Skin of body (tissue), 2 donors: ENCODE measurements around the gene EPHB2. TPM values are rescaled to one million over a fixed set of nuclear protein-coding genes. Genes with fewer than 3 reads are reported as not detected.

Experiments used
- DNase-seq: peaks from one replicate; lab custom pipeline; 2025; lab: John Stamatoyannopoulos, UW
- total RNA-seq: library from RNA; depleted of rRNA; stranded (reverse); fragments of >200 nt; gene quantifications from one replicate; pipeline ENCODE4 v1.2.3, GENCODE V29; 2014

EPHB2 gene
- total RNA-seq, 1 donor from 2014 or later: 13.6 TPM

DNA sequence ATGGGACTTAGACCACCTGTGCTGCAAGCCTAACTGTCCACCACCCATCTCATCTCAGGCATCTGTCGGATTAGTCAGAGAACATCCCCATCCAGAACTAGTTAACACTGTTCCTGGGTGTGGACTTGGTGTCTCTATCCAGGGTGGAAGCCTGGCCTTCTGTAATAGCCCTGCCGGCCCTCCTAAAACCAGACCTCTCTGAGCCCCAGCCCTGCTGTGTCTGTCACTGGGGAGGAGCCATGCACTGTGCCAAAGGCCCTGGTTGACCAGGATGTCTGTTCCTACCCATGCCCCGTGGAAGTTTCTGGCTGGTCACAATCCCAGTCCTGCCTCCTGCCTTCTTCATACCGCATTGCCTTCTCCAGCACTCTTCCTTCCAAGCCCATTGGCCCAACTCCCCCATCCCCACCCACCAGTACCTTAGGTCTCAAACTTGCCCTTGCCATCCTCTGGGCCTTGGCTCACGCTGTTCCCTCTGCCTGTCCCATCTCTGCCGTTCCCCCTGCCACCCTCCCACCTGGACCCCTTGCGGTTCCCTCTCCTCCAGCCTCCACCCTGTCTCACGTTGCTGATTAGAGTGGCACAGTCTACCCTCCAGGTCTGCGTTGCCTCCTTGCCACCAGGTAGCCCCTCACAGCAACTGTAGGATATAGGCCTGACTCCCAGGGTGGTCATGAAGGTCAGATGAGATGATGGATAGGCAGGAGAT is 105.6 kb downstream of the EPHB2 start:
- DNase-seq: no peak

DNA sequence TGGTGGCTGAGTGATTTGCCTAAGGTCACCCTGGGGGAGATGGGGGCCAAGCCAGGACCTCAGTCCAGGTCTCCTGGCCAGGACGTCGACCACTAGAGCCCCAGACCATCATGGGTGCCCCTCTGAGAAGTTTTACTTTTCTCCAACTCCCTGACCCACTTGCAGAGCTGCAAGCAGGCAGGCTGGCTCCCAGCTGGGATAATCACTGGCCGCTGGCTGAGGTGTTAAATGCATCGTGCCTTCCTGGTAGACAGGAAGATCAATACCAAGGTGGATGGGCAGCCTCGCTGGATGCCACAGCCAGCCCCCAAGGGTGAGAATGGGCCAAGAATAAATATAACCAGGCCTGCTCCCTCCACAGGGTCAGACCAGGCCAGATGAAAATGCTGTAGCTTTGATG is 106.2 kb downstream of the EPHB2 start:
- no peak for DNase-seq

DNA sequence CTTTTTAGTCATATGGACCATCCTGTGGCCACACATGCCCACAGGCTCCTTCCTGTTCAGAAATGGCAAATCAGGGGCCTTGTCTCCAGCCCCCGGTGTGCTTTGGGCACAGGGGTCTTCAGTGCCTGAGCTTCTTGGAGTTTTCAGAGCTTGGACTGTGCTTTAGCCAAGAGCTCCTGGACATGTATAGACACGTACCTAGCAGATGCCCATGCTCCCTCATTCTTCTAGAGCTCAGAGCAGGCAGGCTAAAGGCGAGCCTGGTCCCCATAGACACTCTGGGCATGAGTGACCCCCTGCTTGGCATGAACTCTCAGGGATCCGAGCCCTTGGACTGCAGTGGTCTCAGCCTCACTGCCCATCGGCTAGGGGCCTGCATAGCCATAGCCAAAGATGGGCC is 106.8 kb downstream of the EPHB2 start:
- DNase-seq: no peak

DNA sequence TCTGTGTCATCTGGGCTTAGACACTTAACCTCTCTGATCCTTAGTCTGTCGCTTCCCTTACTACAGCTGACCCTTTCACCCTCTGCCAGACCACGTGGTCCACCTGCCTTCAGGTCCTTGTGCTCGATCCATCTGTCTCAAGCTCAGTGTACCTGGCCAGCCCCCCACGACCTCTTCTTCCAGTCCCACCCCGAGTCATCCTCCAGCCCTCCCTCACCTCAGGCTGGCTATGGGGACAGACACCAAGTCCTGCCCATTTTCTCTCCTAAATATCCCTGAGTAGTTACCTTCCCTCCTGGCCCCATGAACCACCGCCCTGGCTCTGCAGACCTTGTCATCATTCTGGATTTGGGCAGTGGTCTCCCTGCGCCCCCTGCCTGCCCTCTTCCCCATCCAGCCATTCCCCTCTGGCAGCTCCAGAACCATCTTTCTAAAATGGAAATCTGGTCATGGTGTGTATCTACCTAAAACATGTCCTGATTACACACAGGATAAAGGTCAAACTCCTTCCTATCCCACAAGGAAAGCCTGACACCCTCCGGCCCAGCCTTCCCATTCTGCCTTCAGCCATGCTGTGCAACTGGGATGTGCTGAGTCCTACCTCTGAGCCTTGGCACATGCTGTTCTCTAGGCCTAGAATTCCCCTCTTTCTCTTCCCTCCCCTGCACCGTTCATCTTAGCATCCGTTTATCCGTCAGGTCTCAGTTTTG is 107.6 kb downstream of the EPHB2 start:
- DNase-seq: no peak

DNA sequence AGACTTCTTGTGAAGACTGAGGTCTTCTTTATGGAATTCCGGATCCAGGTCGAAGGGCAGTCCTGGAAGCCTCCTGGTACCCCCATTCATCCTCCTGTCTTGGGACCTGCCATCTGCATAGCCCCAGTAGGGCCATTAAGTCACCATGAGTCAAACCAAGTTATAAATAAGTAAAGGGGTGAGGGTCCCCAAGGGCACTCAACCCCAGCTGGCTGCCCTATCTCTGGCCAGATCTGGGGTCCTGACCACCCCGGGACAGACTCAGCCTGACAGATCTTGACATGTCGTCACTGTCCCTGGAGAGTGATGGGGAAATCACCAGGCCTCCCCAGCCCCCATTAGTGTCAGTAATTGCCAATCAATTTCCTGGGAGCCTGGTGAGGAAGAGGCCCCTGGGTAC is 108.7 kb downstream of the EPHB2 start:
- DNase-seq: no peak

DNA sequence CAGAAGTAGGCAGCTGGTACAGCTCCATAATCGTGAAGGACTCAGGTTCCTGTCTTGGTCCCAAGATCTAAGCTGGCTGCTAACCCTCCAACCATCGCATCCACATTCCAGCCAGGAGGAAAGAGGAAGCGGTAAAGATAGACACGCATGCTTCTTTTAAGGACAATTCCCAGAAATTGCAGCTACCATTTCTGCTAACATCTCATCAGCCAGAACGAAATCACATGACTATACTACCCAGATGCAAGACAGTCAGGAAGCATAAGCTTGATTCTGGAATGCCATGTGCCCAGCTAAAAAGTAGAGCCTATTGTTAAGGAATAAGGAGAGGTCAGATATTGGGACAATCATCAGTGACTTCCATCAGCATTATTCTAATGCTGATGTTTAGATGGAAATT is 110.4 kb downstream of the EPHB2 start:
- no peak for DNase-seq

DNA sequence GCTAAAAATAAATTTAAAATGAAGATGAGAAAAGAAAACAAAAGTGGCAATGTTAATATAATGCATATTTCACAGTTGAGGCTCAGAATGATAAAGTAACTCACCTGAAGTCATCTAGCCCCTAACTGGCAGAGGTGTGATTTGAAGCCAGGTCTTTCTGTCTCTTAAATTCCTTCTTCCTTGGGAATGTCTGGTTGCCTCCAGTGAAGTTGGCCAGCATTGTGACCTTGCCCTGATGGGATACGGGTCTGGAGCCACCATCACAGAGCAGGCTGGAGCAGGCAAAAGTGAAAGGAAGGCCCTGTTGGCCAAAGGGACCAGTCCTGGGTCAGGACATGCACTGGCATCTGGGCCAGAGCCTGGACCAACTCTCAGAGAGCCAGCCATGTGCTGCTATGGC is 111.7 kb downstream of the EPHB2 start:
- no peak for DNase-seq

DNA sequence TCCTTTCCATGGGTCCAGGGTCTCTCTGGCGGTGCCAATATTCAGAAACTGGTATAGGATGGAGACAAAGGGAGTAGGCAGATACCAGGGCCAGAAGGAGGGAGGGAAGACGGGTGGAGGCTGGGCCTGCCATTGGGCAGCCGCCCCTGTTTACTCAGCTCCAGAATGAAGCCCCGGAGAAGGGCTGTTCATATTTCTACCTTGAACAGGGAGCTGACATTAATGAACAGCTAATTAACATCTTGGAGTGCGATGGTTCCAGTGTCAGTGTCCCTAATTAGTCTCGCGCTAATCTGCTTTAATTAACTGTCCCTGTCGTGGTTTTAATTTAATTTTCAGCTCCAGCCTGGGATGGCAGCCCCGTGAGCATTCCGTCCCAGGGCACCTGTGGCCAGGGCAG is 113.8 kb downstream of the EPHB2 start:
- no peak for DNase-seq

DNA sequence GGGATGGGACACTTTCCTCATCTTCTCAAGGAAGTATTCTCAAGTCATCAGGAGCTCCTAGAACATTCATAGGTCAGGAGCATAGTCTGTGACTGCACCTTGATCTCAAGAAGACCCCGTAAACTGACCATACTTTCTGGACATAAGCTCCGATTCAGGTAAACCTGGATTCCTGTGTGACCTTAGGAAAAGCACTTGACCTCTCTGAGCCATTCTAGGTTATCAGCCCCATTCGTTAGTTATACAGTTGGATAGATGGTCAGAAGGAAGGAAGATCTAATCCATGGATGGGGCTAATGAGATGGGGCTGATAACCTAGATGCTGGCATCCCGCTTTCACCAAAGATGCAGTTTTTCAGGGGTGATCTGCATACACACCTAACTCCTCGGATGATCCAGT is 114.3 kb downstream of the EPHB2 start:
- DNase-seq: no peak

DNA sequence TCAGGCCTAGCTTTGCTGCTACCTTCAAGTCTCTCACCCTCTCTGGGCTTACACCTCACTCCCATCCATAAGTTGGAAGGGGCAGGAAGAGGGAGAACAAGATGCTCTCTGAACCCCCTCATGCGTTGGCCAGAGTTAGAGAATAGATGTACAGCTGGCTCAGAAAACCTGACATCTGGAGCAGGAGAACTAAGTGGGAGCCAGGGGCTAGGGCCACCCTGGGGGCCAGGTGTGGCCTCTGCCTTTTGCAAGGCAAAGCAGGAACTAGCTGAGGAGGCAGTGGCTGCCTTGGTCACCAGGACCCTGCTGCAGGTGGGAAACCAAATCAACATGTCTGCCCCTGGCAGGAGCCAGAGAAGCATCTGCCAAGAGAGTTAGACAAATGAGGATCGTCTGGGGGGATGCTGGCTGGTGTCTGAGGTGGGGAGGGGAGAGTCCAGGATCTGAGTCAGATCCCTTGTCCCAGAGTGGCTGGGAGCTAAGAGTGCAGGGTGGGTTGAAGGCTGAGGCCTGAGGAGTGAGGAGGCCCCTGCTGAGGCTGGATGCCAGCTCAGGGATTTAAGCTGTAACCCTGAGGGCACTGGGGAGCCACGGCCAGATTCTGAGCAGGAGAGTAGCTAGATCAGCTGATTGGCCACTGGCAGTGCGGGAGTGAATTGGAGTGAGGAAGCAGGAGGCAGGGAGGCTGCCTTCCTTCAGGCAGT is 115.0 kb downstream of the EPHB2 start:
- DNase-seq: no peak

DNA sequence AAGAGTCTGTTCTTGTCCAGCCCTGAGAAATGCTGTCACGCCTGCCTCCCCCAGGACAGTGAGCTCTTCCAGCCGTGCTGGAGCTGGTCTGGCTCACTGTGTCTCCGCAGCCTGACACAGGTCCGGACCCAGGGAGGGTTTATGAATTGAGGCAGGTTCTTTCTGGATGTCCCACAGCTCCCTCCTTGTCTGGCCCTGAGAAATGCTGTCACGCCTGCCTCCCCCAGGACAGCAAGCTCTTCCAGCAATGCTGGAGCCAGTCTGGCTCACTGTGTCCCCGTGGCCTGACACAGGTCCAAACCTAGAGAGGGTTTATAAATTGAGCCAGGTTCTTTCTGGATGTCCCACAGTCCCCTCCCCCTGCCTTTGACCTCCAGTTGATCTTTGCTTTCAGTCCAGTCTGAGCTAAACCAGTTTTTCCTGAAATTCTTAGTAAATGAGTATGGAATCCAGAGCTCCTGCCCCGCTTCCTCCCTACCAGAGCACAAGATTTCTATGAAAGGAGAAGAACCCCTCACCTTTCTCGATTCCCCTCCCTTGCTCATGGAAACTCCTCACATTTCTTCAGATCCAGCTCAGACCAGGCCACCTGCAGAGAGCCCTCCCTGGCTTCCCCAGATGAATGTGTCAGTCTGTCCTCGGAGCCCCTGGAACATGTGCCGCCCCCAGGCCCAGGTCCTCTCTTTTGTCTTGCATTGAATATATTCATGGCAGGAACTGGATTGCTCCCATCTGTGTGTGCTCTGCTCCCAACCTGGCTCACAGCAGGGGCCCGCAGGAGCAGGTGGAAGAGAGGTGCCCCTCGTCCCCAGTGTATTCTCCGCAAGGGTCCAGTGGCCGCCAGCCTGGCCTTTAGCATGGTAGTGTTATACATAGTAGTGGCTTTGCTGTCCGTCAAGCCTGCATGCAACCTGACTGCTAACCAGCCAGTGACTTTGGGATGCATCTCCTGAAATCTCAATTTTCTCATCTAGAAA is 116.3 kb downstream of the EPHB2 start:
- no peak for DNase-seq

DNA sequence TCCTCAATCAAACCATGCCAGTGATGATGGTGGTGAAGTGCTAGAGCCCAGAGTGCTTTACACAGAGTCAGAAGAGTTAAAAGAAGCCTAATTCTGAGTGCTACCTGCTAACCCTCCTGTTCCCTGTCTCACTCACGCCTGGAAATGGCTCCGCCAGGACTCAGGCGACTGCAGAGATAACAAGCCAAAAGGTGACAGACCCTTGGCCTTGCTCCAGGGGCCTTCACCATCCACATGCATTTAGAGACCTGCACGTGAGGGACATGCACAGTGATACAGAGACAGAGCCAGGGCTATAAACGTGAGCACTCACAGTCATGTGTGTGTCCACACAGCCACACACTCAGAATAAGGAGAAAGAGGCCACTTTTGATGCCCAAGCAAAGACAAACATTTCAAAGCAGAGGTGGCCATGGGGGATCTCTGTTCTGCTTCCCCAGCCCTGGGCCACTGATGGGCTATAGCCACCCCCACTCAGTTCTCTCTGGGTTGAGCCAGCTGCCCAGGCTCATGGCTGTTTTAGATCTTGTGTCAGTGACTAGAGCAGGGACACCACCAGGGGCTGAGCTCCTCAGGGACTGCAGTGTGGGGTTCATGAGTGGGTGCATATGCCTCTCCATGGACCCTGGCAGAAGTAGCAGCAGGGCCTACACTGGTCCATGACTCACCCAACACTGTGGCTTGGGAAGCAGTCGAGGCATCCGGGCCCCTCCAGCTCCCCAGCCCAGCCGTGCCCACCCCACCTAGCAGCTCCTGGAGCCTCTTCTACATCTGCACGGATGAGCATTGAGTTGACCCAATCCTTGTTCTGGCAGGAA is 117.2 kb downstream of the EPHB2 start:
- no peak for DNase-seq

DNA sequence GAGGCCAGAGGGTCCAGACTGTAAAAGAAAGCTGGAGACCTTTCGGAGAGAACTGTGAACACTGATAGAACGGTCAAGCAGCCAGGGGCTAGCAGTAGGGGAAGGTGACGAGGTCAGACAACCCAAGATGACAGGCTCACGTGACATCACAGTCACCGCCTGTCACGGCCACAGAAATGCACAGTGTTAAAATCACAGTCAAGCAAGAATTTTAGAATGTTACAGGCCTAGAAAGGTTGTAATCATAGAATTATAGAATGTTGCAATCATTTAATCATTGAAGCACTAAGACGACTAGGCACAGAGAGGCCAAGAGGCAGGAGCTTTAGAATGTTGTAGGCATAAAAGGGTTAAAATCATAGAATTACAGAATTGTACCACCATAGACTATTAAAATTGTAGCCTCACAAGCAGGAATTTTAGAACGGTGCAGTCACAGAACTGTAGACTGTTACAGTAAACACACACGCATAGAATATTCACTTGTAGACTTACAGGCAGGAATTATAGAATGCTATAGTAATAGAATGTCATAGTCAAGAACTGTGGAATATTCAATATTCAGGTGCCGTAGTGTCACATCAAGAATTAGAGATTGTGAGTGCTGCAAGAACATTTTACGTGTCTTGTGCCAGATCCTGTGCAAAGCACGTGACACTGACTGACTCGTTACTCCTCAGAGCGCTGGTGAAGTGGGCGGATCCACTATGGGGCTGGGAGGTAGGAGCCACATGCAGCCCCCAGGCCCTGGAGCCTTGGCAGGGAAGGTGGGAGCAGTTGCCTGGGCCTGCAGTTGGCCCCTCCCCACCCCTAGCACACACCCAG is 118.1 kb downstream of the EPHB2 start:
- peak; percentile 31 for DNase-seq

DNA sequence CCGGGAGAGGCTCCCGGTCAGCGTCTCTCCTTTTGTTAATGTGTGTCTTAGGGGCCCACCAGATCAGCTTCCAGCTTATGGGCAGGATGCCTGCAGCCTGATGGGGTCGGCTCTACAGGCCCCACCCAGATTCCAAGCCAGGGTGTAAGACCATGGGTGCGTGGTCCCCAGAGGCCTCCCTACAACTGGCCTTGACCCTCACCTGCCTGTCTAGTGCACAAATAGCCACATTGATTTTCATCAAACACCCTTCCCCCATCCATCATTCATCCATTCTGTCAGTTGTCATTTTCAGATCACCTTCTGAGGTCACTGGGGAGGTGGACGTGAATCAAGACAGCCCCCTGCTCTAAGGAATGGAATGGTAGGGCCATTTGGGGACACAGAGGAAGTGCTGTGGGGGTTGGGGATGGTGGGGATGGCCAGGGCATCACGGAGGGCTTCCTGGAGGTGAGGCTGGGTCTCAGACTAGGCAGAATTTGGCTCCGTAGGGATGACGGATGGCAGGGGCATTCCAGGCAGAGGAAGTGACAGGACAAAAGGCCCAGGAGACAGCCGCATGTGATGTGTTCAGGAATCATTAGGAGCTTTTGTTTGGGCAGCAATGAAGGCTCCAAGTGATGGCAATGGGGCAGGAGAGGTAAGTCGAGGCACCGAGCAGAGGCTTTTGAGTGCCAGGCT is 118.8 kb downstream of the EPHB2 start:
- DNase-seq: no peak

DNA sequence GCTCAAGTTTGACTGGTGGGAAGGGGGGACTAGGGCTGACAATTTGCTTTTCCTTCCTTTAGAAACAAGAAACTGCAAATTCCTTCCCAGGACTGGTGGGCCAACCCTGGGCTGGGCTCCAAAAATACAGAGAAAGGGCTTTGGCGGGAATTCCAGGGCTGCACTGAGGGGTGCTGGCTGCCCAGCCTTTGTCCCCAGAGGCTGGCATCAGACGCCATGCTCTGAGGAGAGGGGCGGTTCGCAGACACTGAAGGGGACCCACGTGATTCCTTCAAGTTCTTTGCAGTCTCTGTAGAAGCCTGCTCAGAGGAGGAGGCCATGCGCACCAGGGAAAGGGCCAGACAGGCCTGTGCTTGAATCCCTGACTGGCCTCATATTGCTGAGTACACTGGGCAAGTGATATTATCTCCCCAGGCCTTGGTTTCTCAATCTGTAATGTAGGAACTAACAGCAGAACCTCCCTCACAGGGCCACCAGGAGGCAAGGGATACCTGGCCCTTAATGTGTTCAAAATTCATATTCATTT is 119.5 kb downstream of the EPHB2 start:
- DNase-seq: no peak

DNA sequence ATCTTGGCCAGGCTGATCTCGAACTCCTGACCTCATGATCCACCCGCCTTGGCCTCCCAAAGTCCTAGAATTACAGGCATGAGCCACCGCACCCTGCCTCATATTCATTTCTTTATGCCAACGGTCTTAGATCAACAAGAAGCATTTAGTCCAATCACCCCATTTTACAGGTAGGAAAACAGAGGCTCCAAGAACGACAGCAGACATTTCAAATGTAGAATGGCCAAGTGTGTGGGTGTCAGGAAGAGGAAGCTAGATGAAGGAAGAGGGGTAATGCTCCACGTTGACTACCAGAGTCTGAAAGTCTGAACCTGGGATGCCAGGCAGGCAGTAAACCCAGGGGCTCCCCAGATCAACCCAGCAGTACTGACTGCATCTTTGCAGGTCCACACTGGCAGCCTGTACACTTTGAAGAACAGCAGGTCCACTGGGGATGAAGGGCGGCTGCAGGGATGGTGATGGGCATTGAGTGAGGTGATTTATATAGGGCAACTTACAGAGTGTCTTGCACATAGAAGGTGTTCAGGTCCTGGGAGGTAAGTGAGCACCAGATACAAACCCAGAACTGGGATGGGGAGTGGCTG is 120.2 kb downstream of the EPHB2 start:
- no peak for DNase-seq

DNA sequence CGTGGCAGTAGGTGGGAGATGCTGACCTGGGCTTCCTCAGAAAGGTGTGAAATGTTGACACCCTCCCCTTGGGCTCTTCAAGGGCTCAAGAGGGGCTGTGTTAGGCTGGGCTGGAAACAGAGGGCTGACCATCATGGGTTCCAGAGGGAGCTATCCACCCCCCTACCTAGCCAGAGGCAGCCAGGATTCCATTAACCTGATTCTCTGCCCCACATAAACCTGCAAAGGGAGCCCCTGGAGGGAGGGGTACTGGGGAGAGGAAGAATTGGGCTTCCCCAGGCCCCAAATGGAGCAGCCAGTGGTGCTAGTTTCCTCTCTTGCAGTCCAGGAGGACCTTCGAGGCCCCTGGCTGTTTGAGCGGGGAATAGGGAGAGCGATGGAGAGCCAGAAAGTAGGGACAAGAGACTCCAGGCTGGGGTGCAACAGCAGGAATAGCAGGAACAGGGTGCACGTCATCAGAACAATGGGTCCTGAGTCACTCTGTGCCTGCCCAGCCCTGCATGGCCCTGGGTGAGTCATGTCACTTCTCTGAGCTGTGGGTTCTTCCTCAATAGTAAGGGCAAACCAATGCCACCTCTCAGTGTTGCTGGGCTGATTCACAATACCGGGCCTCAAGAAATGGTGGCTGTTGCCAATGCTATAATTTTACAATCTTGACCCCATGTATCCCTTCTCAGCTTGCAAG is 121.2 kb downstream of the EPHB2 start:
- DNase-seq: no peak

DNA sequence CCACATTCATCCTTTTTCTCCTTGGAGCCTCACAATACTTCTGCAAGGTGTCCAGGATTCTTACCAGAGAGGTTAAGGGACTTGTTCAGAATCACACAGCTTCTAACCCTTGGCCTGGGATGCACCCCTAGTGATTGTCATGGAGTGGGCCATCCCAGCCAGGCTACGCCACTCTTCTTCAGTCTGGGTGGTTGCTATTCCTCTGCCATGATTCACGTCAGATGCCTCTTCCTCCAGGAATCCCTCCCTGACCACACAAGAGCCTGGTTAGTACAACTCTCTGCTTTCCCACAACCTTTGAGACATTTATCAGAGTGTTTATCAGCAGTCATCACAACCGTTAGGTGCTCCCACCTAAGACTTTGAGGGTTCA is 121.8 kb downstream of the EPHB2 start:
- no peak for DNase-seq
